Measurements from ENCODE around the gene IL1RN.

The IL1RN gene

GRCh38 chr2:113129519-113130078, 2.2 kb downstream of the IL1RN start:
- no peak for DNase-seq

DNA sequence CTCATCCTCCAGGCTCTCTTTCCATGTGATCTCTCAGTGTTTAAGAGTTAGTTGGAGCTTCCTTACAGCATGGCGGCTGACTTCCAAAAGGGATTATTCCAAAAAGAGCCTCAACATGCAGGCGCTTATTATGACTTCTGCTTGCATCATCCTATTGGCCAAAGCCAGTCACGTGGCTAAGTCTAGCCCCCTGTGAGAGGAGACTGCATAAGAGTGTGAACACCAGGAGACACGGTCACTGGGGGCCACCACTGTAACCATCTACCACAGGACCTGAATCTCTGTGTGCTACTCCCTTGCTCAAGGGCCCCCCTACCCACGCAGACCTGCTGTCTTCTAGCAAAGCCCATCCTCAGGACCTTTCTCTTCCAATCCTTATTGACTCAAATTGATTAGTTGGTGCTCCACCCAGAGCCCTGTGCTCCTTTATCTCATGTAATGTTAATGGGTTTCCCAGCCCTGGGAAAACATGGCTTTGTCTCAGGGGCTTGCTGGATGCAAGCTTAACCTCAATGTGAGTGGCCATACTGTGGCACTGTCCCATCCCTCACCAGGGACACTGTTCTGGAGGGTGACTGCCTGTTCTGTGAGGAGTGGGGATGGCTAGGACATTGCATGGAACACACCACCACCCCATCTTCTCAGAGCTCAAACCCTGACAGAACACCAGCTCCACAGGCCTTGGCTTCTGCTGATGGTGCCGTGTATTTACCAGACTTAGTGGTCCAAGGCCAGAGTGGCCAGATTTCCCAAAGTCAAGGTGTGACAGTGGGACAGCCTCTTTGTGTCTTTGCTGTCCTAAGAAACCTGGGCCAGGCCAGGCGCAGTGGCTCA, 4.2 kb downstream of the IL1RN start:
- no peak for DNase-seq

DNA sequence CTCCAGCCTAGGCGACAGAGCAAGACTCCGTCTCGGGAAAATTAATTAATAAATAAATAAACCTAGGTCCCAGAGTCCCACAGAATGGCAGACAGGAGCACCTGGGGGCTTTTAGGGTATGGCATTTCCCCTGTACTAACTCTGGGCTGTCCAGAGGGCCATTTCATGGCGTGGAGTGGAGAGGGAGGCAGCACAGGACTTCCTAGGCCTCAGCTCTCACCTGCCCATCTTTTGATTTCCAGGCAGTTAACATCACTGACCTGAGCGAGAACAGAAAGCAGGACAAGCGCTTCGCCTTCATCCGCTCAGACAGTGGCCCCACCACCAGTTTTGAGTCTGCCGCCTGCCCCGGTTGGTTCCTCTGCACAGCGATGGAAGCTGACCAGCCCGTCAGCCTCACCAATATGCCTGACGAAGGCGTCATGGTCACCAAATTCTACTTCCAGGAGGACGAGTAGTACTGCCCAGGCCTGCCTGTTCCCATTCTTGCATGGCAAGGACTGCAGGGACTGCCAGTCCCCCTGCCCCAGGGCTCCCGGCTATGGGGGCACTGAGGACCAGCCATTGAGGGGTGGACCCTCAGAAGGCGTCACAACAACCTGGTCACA, 5.1 kb downstream of the IL1RN start:
- DNase-seq: no peak

DNA sequence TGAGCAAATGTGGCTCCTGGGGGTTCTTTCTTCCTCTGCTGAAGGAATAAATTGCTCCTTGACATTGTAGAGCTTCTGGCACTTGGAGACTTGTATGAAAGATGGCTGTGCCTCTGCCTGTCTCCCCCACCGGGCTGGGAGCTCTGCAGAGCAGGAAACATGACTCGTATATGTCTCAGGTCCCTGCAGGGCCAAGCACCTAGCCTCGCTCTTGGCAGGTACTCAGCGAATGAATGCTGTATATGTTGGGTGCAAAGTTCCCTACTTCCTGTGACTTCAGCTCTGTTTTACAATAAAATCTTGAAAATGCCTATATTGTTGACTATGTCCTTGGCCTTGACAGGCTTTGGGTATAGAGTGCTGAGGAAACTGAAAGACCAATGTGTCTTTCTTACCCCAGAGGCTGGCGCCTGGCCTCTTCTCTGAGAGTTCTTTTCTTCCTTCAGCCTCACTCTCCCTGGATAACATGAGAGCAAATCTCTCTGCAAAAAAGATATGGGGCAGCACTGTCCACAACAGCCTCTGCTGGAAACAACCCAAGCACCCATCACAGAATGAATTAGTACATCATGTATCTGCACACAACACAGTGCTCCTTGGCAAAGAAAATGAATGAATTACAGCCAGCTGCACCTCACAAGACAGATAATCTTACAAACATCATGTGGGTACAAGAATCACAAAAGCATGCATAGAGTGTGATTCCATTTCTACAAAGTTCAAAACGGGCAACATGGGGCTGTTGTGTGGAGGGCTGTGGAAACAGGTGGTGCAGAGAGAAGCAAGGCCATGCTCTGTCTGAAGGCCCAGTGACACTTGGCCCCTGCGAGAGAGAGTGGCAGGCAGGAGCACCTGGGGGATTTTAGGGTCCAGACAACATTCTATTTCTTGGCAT, 6.6 kb downstream of the IL1RN start:
- DNase-seq: no peak

GRCh38 chr2:113134717-113135116, 7.3 kb downstream of the IL1RN start:
- no peak for DNase-seq

DNA sequence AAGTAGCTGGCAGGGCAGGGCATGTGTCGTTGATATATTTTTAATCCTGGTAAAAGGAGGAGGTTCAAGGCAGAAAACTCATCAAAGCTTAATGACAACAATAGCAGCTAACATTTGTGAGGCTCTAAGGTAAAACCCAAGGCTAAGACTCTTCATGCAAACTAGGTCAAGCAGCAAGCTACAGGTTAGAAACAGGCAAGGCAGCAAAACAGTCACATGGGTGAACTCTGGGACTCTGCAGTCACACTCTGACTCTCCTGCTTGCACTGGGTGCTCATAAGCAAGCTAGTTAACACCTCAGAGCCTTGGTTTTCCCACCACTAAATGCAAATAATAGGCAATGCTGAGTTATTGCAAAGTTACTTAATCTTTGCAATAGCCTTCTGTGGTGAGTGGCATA, 7.9 kb downstream of the IL1RN start:
- no peak for DNase-seq

GRCh38 chr2:113136828-113137775, 9.7 kb downstream of the IL1RN start:
- DNase-seq: no peak

GRCh38 chr2:113137827-113138226, 10.4 kb downstream of the IL1RN start:
- no peak for DNase-seq

DNA sequence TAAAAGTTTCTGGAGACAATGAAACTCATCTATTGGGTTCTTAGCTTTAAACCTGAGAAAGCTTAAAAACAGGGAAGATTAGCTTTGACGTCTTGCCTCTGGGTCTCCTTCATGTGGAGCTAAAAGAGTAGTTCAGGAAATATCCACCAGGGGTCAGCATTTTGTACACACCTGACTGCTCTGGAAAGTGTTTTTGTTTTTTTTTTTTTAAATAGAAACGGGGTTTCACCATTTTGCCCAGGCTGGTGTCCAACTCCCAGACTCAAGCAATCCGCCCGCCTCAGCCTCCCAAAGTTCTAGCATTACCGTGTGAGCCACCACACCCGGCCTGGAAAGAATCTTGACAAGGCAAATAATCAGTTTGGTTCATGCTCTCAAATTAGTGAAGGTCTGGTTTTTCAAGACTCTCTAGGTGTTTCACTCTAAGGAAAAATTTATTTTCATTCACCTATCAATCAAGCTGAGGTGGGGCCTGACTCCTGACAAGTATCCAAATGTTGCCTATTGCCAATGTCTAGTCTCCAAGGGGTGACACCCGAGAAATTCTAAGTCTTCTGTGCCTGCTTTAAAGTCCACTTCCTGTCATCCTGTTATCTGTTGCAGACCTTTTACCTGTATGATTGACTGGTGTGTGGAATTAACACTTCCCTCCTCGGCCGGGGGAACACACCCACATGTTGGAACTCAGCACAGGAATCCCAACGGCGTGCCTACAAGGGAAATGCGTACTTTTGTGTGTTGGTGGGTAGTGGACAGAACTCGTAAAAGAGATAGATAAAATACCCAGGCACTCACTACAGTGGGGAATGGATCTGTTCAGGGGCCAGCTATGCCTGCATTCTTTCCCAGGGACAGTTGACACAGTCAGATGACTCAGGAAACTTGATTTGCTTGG, 11.3 kb downstream of the IL1RN start:
- no peak for DNase-seq

GRCh38 chr2:113141451-113141850, 14.1 kb downstream of the IL1RN start:
- no peak for DNase-seq

GRCh38 chr2:113142290-113142689, 14.9 kb downstream of the IL1RN start:
- no peak for DNase-seq

GRCh38 chr2:113144259-113144658, 16.9 kb downstream of the IL1RN start:
- DNase-seq: no peak

DNA sequence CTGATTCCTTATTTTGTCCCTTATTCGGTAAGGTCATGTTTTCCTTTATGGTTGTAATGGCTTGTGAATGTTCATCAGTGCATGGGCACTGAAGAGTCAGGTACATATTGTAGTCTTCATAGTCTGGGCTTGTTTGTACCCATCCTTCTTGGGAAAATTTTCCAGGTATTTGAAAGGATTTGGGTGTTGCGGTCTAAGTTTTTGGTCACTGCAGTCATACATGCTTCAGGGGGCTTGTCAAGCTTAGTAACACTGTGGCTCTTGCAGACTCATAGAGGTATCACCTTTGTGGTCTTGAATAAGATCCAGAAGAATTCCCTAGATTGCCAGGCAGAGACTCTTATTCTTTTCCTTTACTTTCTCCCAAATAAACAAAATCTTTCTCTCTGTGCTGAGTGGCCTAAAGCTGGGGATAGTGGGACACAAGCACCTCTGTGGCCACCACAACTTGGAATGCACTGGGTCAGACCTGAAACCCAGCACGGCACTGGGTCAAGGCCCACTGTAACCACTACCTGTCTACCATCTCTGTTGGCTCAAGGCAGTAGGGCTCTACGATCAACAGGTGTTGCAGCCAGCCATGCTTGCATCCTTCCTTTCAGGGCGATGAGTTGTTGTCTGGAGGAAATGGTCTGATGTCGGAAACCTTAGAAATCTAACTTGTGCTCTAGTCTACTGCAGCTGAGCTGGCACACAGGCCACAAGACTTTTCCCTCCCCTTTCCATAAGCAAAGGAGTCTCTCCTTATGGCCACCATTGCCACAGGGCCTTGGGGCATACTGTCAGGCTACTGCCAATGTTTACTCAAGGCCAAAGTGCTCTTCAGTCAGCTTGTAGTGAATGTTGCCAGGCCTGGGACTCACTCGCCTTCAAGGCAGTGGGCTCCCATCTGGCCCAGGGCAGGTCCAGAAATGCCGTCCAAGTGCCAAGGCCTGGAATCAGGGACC, 21.5 kb downstream of the IL1RN start:
- no peak for DNase-seq

- no peak for DNase-seq
Measured at GRCh38 chr2:113149553-113150257, 22.3 kb downstream of the IL1RN start.

- DNase-seq: no peak
Measured at GRCh38 chr2:113150258-113150601, 22.8 kb downstream of the IL1RN start.

DNA sequence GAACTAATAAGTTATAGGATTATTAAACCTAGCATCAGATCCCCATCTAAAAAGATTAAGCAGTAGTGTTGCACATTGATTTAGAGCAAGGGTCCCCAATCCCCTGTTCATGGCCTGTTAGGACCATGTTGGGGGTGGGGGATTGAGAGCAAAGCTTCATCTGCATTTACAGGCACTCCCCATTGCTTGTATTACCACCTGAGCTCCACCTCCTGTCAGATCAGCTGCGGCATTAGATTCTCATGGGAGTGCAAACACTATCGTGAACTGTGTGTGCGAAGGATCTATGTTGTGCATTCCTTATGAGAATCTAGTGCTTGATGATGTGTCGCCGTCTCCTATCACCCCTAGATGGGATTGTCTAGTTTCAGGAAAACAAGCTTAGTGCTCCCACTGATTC, 27.9 kb downstream of the IL1RN start:
- DNase-seq: no peak

GRCh38 chr2:113156278-113157117, 29.1 kb downstream of the IL1RN start:
- no peak for DNase-seq
